ENCODE measurements around the gene OSBPL5.

- TF ChIP-seq LEF1 (IDR thresholded peaks at IDR 0.05; ENCODE audit: borderline replicate concordance) (no peak), ARNT (IDR thresholded peaks at IDR 0.05) (no peak), TARDBP (IDR thresholded peaks at IDR 0.05) (no peak), CTBP1 (IDR thresholded peaks at IDR 0.05; ENCODE audit: borderline replicate concordance) (no peak), ELF4 (IDR thresholded peaks at IDR 0.05) (no peak), L3MBTL2 (conservative IDR thresholded peaks at IDR 0.05) (no peak), BHLHE40 (IDR thresholded peaks at IDR 0.05; ENCODE audit: borderline replicate concordance) (no peak), FOXA1 (IDR thresholded peaks at IDR 0.05) (no peak), SP1 (IDR thresholded peaks at IDR 0.05) (no peak), ZNF384 (IDR thresholded peaks at IDR 0.05) (no peak), FOXM1 (IDR thresholded peaks at IDR 0.05; ENCODE audit: borderline replicate concordance) (no peak), FOXK2 (IDR thresholded peaks at IDR 0.05) (no peak), SUZ12 (IDR thresholded peaks at IDR 0.05) (no peak)
- TF ChIP-seq, protein P1, sequence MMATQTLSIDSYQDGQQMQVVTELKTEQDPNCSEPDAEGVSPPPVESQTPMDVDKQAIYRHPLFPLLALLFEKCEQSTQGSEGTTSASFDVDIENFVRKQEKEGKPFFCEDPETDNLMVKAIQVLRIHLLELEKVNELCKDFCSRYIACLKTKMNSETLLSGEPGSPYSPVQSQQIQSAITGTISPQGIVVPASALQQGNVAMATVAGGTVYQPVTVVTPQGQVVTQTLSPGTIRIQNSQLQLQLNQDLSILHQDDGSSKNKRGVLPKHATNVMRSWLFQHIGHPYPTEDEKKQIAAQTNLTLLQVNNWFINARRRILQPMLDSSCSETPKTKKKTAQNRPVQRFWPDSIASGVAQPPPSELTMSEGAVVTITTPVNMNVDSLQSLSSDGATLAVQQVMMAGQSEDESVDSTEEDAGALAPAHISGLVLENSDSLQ (IDR thresholded peaks at IDR 0.05) = no peak
Observed at GRCh38 chr11:3044004-3044403, 121.1 kb downstream of the OSBPL5 start.
